ENCODE data around the gene CPLX1.

Gene CPLX1

GRCh38 chr4:848803-849477 lies 23.0 kb upstream of the CPLX1 start:
- H3K27me3 Mint-ChIP-seq (ENCODE audit: low read depth): no peaks in the 10 kb centered on the region
- H3K27ac Mint-ChIP-seq: no peak overlapping the region
- H3K4me3 Mint-ChIP-seq: no peak overlapping the region
- H3K9me3 Mint-ChIP-seq: peaks cover 10% of the 10 kb centered on the region
- H3K36me3 Mint-ChIP-seq (ENCODE audit: low read depth): peaks cover 26% of the 10 kb centered on the region
- no peaks in the 10 kb centered on the region for H3K4me1 Mint-ChIP-seq (ENCODE audit: low read depth)

- Mint-ChIP-seq H3K4me1 (ENCODE audit: low read depth) (no peaks in the 10 kb centered on the region), H3K36me3 (ENCODE audit: low read depth) (peaks cover 26% of the 10 kb centered on the region), H3K27me3 (ENCODE audit: low read depth) (no peaks in the 10 kb centered on the region), H3K4me3 (no peak overlapping the region), H3K9me3 (peaks cover 10% of the 10 kb centered on the region), H3K27ac (no peak overlapping the region)
These were observed 22.4 kb upstream of the CPLX1 start for GRCh38 chr4:848307-848691.

GRCh38 chr4:845836-846251 lies 19.9 kb upstream of the CPLX1 start:
- H3K4me3 Mint-ChIP-seq: no peak overlapping the region
- H3K4me1 Mint-ChIP-seq (ENCODE audit: low read depth): no peaks in the 10 kb centered on the region
- no peaks in the 10 kb centered on the region for H3K27me3 Mint-ChIP-seq (ENCODE audit: low read depth)

GRCh38 chr4:845233-845835 lies 19.4 kb upstream of the CPLX1 start:
- Mint-ChIP-seq H3K4me3 (no peak overlapping the region), H3K27me3 (ENCODE audit: low read depth) (no peaks in the 10 kb centered on the region), H3K36me3 (ENCODE audit: low read depth) (peaks cover 27% of the 10 kb centered on the region), H3K27ac (no peak overlapping the region), H3K4me1 (ENCODE audit: low read depth) (no peaks in the 10 kb centered on the region), H3K9me3 (peaks cover 25% of the 10 kb centered on the region)

More at GRCh38 chr4:845836-846251, 19.9 kb upstream of the CPLX1 start:
- peaks cover 22% of the 10 kb centered on the region for H3K9me3 Mint-ChIP-seq
- peaks cover 31% of the 10 kb centered on the region for H3K36me3 Mint-ChIP-seq (ENCODE audit: low read depth)
- H3K27ac Mint-ChIP-seq: no peak overlapping the region

- Mint-ChIP-seq H3K4me3 (no peak overlapping the region), H3K27ac (no peak overlapping the region), H3K27me3 (ENCODE audit: low read depth) (no peaks in the 10 kb centered on the region), H3K36me3 (ENCODE audit: low read depth) (peaks cover 30% of the 10 kb centered on the region), H3K4me1 (ENCODE audit: low read depth) (no peaks in the 10 kb centered on the region), H3K9me3 (peaks cover 29% of the 10 kb centered on the region)
These were observed 18.9 kb upstream of the CPLX1 start for GRCh38 chr4:844752-845232.

- H3K27ac Mint-ChIP-seq: no peak overlapping the region
- H3K4me1 Mint-ChIP-seq (ENCODE audit: low read depth): no peaks in the 10 kb centered on the region
- no peaks in the 10 kb centered on the region for H3K27me3 Mint-ChIP-seq (ENCODE audit: low read depth)
- H3K36me3 Mint-ChIP-seq (ENCODE audit: low read depth): peaks cover 14% of the 10 kb centered on the region
- peaks cover 40% of the 10 kb centered on the region for H3K9me3 Mint-ChIP-seq
- no peak overlapping the region for H3K4me3 Mint-ChIP-seq
These were observed 13.9 kb upstream of the CPLX1 start for GRCh38 chr4:839675-840443.

- Mint-ChIP-seq H3K4me3 (no peak overlapping the region), H3K27me3 (ENCODE audit: low read depth) (no peaks in the 10 kb centered on the region), H3K9me3 (peaks cover 34% of the 10 kb centered on the region), H3K36me3 (ENCODE audit: low read depth) (peaks cover 10% of the 10 kb centered on the region), H3K27ac (no peak overlapping the region), H3K4me1 (ENCODE audit: low read depth) (no peaks in the 10 kb centered on the region)
These were observed 11.8 kb upstream of the CPLX1 start for GRCh38 chr4:837772-838171.

GRCh38 chr4:836750-837301 lies 10.9 kb upstream of the CPLX1 start:
- peaks cover 4% of the 10 kb centered on the region for H3K36me3 Mint-ChIP-seq (ENCODE audit: low read depth)
- H3K4me1 Mint-ChIP-seq (ENCODE audit: low read depth): no peaks in the 10 kb centered on the region
- no peak overlapping the region for H3K27ac Mint-ChIP-seq
- H3K4me3 Mint-ChIP-seq: no peak overlapping the region
- no peaks in the 10 kb centered on the region for H3K27me3 Mint-ChIP-seq (ENCODE audit: low read depth)
- H3K9me3 Mint-ChIP-seq: peaks cover 29% of the 10 kb centered on the region

GRCh38 chr4:836003-836511 lies 10.1 kb upstream of the CPLX1 start:
- no peak overlapping the region for H3K27ac Mint-ChIP-seq
- H3K4me1 Mint-ChIP-seq (ENCODE audit: low read depth): no peaks in the 10 kb centered on the region
- no peaks in the 10 kb centered on the region for H3K27me3 Mint-ChIP-seq (ENCODE audit: low read depth)
- H3K9me3 Mint-ChIP-seq: peaks cover 25% of the 10 kb centered on the region
- H3K36me3 Mint-ChIP-seq (ENCODE audit: low read depth): peaks cover 2% of the 10 kb centered on the region
- H3K4me3 Mint-ChIP-seq: no peak overlapping the region

- Mint-ChIP-seq H3K4me3 (no peak overlapping the region), H3K4me1 (ENCODE audit: low read depth) (no peaks in the 10 kb centered on the region), H3K36me3 (ENCODE audit: low read depth) (peaks cover 2% of the 10 kb centered on the region), H3K9me3 (peaks cover 20% of the 10 kb centered on the region), H3K27me3 (ENCODE audit: low read depth) (no peaks in the 10 kb centered on the region), H3K27ac (no peak overlapping the region)
These were observed 9.4 kb upstream of the CPLX1 start for GRCh38 chr4:835148-836002.

- Mint-ChIP-seq H3K27ac (no peak overlapping the region), H3K9me3 (peaks cover 14% of the 10 kb centered on the region), H3K4me1 (ENCODE audit: low read depth) (no peaks in the 10 kb centered on the region), H3K36me3 (ENCODE audit: low read depth) (no peaks in the 10 kb centered on the region), H3K27me3 (ENCODE audit: low read depth) (no peaks in the 10 kb centered on the region), H3K4me3 (no peak overlapping the region)
These were observed 8.6 kb upstream of the CPLX1 start for GRCh38 chr4:834368-835147.

GRCh38 chr4:833731-834367 lies 7.9 kb upstream of the CPLX1 start:
- Mint-ChIP-seq H3K27ac (no peak overlapping the region), H3K27me3 (ENCODE audit: low read depth) (peaks cover under 1% of the 10 kb centered on the region), H3K36me3 (ENCODE audit: low read depth) (no peaks in the 10 kb centered on the region), H3K9me3 (peaks cover 11% of the 10 kb centered on the region), H3K4me3 (no peak overlapping the region), H3K4me1 (ENCODE audit: low read depth) (no peaks in the 10 kb centered on the region)

GRCh38 chr4:833156-833555 lies 7.2 kb upstream of the CPLX1 start:
- H3K4me3 Mint-ChIP-seq: no peak overlapping the region
- H3K27ac Mint-ChIP-seq: no peak overlapping the region

More at GRCh38 chr4:833156-833555, 7.2 kb upstream of the CPLX1 start:
- Mint-ChIP-seq H3K27me3 (ENCODE audit: low read depth) (peaks cover 8% of the 10 kb centered on the region), H3K4me1 (ENCODE audit: low read depth) (no peaks in the 10 kb centered on the region), H3K9me3 (peaks cover 8% of the 10 kb centered on the region), H3K36me3 (ENCODE audit: low read depth) (peaks cover under 1% of the 10 kb centered on the region)

Data from T-helper 1 cell treated with Interleukin-12 subunit alpha and Interleukin-12 subunit beta and Interleukin-4 antibody, amounts not matched to agents 30 μg/mL and 1 μg/mL, for 36 hours (primary cell).